Right ventricle myocardium superior (tissue), 1 donor: ENCODE measurements around the gene SLC9A3. TPM values are rescaled to one million over a fixed set of nuclear protein-coding genes. Genes with fewer than 3 reads are reported as not detected.

ENCODE experiments used
- ATAC-seq: fragments of 200-7000 bp; cut with Tn5 transposase; one replicate; pipeline ENCODE4 v1.9.1; 2020; ENCODE audit warnings: mild to moderate bottlenecking; ENCODE audit not compliant: poor library complexity
- DNase-seq: peaks from one replicate; pipeline ENCODE4 v3.0.0-alpha.2; 2020
- intact Hi-C: fragments of 100-400 bp; cut with DNase I; formaldehyde crosslinking; loops from one replicate; pipeline ENCODE4 v1.11.2; 2022
- total RNA-seq: library from RNA; stranded (reverse); fragmentation: NEBNext Ultra II Directional; extraction: Animal tissue kit (Norgen Biotek cat#: 25700); gene quantifications from one replicate; pipeline ENCODE4 v1.2.1, GENCODE V29; 2021
- donor health status: DM: no; HTN: yes; CAD: no; lungs with severe emphysema.

Gene SLC9A3
- total RNA-seq, 1 donor from 2014 or later, result 0.91 TPM

DNA sequence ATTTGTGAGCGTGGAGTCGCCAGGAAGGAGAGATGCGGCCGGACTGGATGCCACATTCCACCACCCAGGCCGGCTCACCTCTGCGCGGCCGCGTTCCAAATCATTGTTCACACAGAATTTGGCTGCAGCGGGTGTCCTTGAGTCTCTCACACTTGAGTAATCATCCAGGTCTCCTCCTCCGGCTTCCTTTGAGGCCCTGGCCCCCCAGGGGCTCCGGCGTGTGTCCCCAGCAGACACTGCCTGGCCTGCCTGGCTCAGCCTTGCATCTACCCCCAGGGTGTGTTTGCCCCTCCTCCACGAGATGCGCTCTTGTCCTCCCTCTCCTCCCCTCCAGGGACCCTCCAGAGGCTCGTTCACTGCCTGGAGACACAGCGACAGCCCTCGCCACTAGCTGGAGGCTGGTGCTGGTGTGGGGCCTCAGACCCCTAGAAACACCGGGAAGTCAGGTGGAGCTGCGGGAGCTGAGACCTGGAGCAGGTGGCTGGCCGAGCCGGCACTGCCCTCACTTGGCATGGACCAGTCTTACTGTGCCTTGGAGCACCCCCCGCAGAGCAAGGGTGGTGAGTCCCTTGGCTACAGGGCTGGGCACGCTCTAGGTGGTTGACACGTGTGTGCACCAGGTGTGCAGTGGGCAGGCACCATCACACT, 7.0 kb upstream of the SLC9A3 start:
- intact Hi-C loops, result no loop called here
- ATAC-seq (no peak), DNase-seq (peak; percentile 26)

DNA sequence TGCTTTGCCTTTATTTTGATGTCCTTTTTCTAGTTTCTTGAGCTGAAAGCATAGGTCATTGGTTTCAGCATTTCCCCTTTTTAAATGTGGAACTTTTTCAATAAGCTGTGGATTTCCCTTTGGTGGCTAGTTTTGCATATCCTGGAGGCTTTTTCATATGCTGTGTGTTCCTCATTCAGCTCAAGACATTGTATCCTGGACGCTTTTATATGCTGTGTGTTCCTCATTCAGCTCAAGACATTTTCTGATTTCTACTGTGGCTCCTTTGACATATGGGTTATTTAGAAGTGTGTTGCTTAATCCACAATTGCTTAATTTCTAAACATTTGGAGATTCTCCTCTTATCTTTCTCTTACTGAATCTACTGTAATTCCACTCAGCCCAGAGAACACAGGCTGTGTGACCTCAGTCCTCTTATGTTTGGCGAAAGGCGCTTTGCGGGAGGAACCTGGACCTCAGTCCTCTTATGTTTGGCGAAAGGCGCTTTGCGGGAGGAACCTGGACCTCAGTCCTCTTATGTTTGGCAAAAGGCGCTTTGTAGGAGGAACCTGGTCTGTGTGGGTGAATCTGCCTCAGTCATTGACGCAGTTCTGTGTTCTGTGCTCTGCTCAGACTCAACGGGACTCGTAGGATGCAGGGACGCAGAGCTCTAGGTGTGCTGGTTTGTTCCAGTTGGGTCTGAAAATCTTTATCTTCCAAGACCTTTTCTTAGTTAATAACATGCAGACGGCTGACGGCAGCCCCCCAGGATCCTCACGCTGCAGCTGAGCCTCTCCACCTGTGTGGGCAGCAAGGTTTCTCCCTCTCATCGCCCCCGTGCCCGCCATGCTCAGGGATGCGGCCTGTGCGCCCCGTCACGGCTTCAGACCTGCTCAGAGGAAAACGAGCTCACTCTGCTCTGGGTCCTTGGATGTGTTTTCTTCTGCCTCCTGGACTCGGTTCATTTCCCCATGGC, 6.0 kb upstream of the SLC9A3 start:
- intact Hi-C loops, result no loop called here
- peak; percentile 48 for ATAC-seq
- DNase-seq, result peak; percentile 8

DNA sequence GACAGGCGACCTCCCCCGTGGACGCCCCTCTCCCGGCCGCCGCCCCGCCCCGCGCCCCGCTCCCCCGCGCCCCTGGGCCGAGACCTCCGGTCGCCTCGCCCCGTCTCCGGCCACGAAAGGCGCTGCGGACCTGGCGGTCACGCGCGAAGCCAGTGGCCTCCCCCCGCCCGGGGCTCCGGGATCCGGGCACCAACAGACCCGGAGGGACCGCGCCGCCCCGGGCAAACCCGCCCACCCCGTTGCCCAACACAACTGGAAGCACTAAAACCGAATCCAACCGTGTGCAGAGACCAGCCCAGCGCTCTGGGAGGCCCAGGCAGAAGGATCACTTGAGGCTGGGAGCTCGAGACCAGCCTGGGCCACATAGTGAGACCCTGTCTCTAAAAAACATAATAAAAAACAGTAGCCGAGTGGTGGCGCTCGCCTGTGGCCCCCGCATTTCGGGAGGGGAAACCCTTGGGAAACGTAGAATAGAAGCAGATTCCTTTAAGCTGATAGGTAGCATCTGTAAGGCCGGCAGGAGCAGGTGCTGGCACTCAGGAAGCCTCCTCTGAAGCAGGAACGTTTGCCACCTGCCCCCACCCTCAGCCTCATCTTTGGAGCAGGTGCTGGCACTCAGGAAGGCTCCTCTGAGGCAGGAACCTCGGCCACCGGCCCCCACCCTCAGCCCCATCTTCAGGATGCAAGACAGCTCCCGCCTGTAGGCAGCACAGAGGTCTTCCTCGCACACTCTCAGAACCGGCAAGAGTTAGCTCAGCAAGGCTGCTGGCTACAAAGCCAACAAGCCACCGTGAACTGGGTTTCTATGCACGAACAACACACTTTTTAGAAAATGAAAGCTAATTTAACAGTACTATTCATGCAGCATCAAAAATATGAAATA, 4.6 kb upstream of the SLC9A3 start:
- peak; percentile 17 for DNase-seq
- intact Hi-C loops, result no loop called here
- ATAC-seq, result no peak

DNA sequence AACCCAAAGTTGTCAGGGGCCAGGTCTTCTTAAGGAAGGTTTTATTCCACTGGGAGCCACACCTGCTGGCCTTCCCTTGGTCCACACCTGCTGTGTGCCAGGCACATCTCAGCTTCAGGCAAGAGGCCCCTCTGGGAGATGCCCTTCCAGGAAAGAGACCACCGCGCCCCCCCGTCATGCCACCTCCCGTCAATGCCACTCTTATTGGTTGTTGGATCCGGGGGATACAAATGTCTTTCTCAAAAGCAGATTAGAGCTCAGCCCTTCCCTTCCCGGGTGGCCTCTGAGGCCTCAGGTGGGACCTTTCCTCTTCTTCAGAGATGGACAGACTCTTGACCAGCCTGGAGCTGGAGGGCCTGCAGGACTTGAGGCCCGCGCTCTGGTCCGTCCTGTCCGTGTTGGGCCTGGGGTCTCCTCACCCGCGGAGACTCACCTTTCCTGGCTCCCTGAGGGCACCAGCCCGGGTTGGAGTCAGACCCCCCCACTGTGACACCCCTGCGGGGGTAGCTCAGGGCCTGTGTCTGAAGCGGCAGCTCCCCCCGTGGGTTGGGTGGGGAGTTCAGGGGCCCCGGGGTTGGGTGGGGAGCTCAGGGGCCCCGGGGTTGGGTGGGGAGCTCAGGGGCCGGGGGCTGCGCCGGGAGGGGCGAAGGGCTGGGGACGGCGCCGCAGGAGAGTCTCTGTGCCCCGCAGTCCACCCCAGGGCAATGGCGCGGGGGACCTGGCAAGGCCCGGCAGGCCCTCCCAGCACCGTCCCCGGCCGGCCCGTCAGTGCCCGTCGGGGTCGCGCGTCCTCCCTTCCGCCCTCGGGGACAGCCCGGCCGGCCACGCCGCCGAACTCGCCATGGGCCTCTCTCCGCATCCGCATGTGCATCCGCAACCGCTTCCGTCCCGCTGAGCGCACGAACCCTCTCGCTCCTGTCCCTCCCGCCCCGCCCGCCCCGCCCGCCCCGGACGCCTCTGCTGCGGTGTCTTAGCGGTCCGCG, 3.7 kb upstream of the SLC9A3 start:
- no peak for ATAC-seq
- intact Hi-C loops, result no loop called here
- peak; percentile 26 for DNase-seq

DNA sequence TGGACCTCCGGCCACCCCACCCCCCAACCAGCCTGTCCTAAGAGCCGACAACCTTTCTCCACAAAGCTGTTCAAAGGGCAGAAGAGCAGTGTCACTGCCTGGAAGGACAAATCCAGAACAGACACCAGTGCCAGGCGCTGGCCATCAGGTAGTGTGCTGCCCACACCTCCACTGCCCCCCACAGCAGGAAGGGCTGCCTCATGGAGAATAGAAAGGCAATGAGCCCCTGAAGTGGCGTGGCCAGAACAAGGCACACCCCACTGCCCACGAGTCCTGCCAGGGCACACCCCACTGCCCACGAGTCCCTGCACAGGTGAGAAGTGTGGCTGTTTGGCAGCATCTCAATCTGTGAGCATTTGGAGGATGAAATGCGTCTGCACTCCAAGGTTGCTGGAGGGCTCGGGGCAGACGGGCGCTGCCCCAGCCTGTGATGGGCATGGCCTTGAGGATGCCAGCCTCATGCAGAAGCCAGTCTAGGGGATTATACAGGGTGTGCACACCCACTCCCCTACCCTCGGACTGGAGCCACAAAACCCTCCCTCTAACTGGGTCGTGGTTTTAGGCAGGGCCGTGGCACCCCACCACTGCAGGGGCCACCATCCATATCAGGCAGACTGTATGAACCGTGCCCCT, 2.3 kb upstream of the SLC9A3 start:
- intact Hi-C loops, result no loop called here
- ATAC-seq (no peak), DNase-seq (no peak)

DNA sequence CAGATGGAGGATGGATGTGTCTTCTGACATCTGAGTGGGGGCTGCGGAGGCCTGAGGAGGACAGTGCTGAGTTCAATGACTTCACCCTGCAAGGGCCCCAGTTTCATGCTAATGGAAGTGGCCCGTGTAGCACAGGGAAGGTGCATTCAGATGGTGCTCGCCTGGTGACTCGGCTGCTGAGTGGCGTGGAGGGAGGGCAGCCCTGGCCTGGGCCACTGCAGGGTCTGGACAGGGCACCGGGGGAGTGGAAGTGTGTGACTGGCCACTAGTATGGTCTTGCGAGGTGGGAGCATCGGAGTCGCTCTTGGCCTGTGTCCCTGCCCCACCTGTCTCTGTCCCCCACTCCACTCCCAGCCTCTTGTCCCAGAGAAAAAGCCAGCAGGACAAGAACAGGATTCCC, 1.7 kb upstream of the SLC9A3 start:
- DNase-seq (no peak), ATAC-seq (no peak)
- intact Hi-C loops, result no loop called here

DNA sequence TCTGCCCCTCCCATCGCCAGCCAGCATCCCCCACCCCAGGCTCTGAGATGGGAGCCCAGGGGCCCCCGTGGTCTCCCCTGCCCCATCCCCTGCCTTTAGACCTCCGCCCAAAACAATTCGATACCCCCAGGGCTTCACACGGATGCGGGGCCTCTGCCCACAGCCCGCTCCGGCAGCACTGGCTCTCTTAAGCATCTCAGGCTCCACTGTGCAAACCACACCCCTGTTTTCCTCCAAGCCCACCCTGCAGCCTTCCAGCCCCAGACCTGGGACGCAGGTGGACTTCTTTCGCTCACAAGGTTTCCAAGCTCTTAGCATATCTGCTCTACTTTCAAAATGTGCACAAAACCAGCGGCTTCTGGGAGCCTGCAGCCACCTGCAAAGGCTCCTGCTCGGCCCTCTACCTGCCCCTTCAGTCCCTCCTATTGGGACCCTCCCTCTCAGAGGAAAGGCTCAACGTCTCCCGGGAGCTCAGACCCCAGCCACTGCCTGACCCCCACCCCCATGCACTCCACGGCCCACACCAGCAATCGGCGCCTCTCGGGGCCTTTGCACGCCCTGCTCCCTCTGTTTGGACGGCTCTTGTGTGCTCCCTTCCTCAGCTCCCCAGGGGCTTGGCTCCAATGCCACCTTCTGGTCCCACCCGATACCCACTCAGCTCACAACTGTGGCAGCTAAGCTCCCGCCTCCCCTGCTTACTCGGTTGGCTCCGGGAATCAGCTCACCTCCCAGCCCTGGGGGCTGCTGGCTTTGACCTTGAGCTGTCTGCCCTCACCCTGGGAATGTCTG, 918 bp upstream of the SLC9A3 start:
- DNase-seq (no peak), ATAC-seq (no peak)
- intact Hi-C loops, result no loop called here

DNA sequence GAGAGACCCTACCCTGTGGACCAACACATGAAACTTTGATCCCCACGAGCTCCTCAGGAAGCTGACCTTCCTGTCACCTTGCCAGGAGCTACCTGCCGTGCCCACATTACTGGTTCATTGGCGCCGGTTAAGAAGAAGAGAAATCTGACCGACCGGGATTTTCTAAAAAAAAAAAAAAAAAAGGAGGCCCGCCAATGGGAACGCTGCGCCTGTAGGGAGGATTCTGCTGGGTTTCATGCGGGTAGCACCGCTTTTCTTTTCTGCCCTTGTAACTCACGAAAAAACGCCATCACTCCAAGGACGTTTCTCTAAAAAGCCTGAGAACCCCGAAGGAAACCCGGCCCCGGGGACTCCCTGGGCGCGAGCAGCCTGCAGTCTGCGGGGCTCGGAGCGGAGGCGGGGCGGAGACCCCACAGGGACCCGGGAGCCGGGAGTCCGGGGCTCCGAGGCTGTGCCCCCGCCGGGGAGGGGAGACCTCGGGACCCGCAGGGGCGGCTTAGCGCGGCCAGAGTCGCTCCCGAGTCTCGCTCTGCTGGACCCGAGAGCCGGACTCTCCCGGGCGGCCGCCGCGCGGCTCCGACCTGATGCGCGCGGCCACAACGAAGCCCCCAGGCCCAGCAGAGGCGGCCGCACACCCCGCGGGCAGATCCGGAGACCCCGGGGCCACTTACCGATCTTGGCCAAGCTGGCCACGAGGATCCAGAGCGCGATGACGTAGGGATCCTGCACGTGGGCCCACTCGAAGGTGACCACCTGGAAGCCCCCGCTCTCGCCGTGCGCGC, 617 bp downstream of the SLC9A3 start:
- no peak for DNase-seq
- intact Hi-C loops, result no loop called here

DNA sequence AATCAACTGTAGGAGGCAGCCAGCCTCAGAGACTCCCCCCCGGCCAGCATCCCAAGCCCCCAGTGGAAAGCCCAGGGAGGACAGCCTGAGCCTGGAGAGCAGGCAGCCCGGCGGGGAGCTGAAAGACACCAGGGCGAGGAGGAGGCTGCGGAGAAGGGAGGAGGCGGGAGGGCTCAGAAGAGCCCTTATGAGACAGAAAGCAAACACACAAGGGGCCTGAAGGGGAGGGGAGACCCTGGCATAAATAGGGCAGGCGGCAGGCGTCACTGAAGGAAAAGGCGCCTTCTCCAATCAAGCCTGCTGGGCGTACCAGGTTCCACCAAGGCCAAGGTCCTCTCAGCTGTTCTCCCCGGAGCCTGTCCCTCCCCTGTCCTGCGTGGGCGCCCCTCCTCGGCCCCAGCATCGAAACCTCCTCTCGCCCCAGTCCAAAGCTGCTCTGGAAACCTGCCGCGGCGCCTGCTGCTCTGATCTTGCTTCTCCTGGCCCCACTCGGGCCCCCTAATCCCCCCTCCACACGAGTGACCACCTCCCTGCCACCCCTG, 1.3 kb downstream of the SLC9A3 start:
- no peak for DNase-seq
- no peak for ATAC-seq
- intact Hi-C loops, result no loop called here

More for the DNA sequence above, 617 bp downstream of the SLC9A3 start:
- no peak for ATAC-seq

DNA sequence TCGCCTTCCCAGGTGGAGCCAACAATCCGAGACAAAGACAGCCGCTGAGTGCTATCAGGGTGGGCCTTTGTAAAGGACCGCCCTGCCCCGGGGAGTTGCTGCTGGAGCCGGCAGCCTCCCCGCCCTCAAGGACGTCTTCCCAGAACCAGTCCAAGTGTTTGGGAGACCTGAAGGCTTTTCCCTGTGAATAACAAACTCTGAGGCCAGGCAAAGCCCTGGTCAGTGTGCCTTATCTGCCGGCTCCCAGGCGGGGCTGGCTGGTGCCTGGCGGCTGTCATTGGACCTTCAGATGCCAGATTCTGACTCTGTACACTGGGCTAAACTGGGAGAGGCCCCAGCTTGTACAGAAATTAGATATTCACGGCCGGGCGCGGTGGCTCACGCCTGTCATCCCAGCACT, 2.1 kb downstream of the SLC9A3 start:
- DNase-seq, result no peak
- intact Hi-C loops, result no loop called here
- no peak for ATAC-seq

DNA sequence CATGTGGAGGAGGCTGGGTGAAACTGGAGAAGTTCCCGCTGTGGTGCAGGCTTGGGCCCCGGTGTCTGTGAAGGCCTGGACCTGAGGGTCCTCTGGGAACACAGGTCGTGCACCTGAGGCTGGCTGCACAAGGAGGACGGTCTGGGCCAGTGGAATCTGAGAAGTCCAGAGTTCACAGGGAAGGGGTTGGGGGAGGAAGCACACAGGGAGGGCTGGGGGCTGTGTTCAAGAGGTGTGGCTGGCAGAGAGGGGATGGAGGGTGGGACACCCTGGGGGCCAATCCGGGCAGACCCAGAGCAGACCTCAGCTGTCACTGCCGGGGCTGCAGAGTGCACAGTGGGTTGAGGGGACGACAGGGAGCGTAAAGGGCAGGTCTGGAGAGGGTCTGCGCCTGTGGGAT, 2.6 kb downstream of the SLC9A3 start:
- ATAC-seq (no peak), DNase-seq (no peak)
- intact Hi-C loops, result no loop called here

DNA sequence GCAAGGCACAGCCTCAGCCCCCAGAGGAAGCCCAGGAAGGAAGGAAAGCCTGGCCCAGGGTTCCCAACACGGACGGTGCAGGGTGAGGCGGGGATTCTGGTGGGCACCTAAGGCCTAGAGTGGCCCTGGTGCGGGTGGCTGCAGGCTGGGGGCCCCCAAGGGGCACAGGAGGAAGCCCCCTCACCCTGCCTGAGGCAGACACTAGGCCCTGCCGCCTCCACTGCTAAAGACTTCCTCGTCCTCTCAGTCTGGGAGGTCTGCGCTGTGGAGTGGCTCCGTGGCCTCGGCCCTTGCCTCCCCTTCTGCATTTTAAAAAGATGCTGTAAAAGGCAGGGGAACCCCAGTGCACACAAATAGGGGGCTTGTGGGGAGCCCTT, 3.4 kb downstream of the SLC9A3 start:
- no peak for DNase-seq
- ATAC-seq, result no peak
- intact Hi-C loops, result no loop called here

DNA sequence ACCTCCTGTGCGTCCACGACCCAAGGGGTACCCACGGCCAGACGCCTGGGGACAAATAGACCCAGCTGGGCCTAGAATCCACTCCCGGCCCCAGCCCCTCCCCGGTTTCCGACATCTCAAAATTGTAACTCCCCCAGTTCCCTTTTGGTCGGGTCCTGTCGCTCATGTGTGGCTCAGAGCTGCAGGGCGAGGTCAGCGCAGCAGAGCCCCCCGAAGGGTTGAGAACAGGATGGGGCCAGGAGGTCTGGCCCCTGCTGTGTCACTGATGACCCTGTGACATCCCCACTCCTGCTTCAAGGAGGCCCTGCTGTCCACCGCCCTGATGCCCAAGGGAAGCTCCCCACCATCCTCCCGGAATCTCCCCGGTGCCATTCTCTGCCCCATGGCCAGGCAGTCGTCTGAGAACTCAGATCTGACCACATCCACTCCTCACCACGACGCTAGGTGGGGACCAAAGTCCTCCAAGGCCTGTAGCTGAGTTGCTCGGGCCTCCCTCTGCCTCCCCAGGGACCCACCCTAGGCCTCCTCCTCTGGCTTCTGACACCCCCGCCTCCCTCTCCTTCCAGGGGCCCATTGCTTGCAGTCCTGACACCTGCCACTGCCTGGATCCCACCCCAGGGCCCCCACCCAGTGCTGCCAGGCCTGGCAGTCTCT, 3.9 kb downstream of the SLC9A3 start:
- ATAC-seq (no peak), DNase-seq (no peak)
- intact Hi-C loops, result no loop called here

DNA sequence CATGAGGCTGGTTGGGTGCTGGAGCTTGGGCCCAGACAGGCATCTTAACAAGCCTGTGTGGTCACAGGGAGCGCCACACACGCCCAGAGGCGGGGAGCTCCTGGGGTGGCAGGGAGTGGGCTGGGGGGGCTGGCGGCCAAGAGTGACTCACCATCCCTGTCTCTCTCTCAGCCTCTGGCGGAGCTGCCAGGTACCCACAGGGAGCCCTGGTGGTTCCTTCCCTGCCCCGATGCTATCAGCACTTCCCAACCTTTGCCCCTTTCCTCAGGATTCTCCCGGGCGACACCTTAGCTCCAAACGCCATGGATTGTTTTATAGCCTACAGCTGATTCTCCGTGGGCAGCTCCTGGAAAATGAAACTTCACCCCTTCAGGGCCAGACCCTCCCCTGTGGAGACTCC, 5.5 kb downstream of the SLC9A3 start:
- intact Hi-C loops, result no loop called here
- DNase-seq (no peak), ATAC-seq (no peak)

DNA sequence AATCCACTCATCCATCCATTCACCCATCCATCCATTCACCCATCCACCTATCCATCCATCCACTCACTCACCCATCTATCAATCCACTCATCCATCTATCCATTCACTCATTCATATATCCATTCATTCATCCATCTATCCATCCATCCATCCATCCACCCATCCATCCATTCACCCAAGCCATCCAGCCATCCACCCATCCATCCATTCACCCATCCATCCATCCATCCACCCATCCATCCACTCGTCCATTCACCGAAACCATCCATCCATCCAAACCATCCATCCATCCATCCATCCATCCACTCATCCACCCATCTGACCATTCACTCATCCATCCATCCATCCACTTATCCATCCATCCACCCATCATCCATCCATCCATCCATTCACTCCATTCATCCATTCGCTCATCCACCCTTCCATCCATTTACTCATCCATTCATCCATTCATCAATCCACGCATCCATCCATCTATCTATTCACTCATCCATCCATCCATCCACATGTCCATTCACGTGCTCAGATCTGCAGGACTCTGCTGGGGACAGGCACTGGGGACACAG, 6.6 kb downstream of the SLC9A3 start:
- intact Hi-C loops, result no loop called here
- ATAC-seq (no peak), DNase-seq (no peak)
